ENCODE data around the gene HSF2BP. TPM values are rescaled to one million over a fixed set of nuclear protein-coding genes. Genes with fewer than 3 reads are reported as not detected.

HSF2BP gene
- total RNA-seq, 1 experiment from 2014 or later = 1.5 TPM

DNA sequence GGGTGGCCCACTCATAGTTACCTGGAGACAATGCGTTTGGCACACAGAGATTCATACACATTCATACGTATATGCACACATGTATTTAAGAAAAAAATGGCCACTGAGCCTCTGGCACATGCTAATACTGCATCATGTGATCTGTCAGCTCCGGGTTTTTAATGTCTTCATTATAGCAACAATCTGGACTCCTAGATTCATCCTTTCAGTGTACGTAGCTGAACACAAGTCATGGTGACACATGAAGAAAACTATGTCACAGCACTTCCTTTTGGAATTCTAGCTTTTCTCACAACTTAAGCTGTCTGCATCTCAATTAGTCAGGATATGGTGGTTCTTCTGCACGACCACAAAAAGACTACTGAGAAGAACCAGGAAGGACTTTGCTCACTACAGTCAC lies 24.7 kb downstream of the HSF2BP start:
- Histone ChIP-seq H3K27me3 (ENCODE audit: insufficient read depth, low read length) (no peaks in the 10 kb centered on the region), H3K4me2 (ENCODE audit: insufficient read depth, insufficient read length, low read length) (no peak overlapping the region), H2BK20ac (ENCODE audit: low read depth, low read length, poor library complexity, severe bottlenecking) (no peak overlapping the region), H4K91ac (ENCODE audit: insufficient read length, low read depth, low read length) (no peak overlapping the region), H3K4ac (ENCODE audit: low read depth, low read length) (no peak overlapping the region), H3K27ac (ENCODE audit: insufficient read length, low read depth, low read length) (no peak overlapping the region), H3K79me2 (ENCODE audit: insufficient read depth, low read length) (no peaks in the 10 kb centered on the region), H2BK15ac (ENCODE audit: low read depth, low read length) (no peak overlapping the region), H3K14ac (ENCODE audit: insufficient read depth, low read length) (no peak overlapping the region), H3K23ac (ENCODE audit: insufficient read length, low read depth, low read length) (no peak overlapping the region), H2BK5ac (ENCODE audit: insufficient read length, low read length) (no peak overlapping the region), H3T11ph (ENCODE audit: low read length) (no peak overlapping the region), H4K20me1 (ENCODE audit: control insufficient read depth, insufficient read depth, insufficient read length) (no peaks in the 10 kb centered on the region), H2AFZ (ENCODE audit: low read length) (no peak overlapping the region), H3K23me2 (ENCODE audit: insufficient read length, low read depth, low read length, poor library complexity, severe bottlenecking) (no peaks in the 10 kb centered on the region), H2AK5ac (ENCODE audit: insufficient read length, low read length) (no peak overlapping the region), H2BK12ac (ENCODE audit: insufficient read length, low read depth, low read length) (no peak overlapping the region), H3K4me1 (ENCODE audit: insufficient read depth, low read length) (no peaks in the 10 kb centered on the region), H3K56ac (ENCODE audit: insufficient read length, low read depth, low read length) (no peak overlapping the region), H3K9ac (ENCODE audit: extremely low read depth, insufficient read length, low read length) (no peak overlapping the region), H3K79me1 (ENCODE audit: insufficient read depth, low read depth, low read length, poor library complexity, severe bottlenecking) (no peaks in the 10 kb centered on the region), H2BK120ac (ENCODE audit: low read depth, low read length, poor library complexity, severe bottlenecking) (no peak overlapping the region), H4K5ac (ENCODE audit: insufficient read length, low read depth, low read length) (no peak overlapping the region), H3K9me3 (ENCODE audit: control insufficient read depth, low read depth, low read length) (no peaks in the 10 kb centered on the region), H4K8ac (replicated peaks; ENCODE audit: insufficient read length, low read depth, low read length) (no peak overlapping the region), H3K18ac (ENCODE audit: insufficient read length, low read depth, low read length) (no peak overlapping the region)
- Mint-ChIP-seq H3K4me3 (no peak overlapping the region), H3K9me3 (peaks cover 0 to 1% of the 10 kb centered on the region in 2 experiments; a peak in 1 of 5 replicates), H3K27me3 (ENCODE audit: low read depth) (peaks cover 2% of the 10 kb centered on the region; the same call in 1 of the 2 replicates), H3K27ac (no peak overlapping the region), H3K36me3 (ENCODE audit: insufficient read depth in 1 of 3, low read depth in 3 of 3) (peaks cover under 1 to 2% (median 1%) of the 10 kb centered on the region in 3 experiments; a peak in 4 of 7 replicates), H3K4me1 (no peaks in the 10 kb centered on the region)
- no peak for DNase-seq
- no CpG with 5 or more reads among the region's 5 CpGs for WGBS (ENCODE audit: extremely low coverage, insufficient read length, low lambda C conversion rate)
- TF ChIP-seq, protein P1, sequence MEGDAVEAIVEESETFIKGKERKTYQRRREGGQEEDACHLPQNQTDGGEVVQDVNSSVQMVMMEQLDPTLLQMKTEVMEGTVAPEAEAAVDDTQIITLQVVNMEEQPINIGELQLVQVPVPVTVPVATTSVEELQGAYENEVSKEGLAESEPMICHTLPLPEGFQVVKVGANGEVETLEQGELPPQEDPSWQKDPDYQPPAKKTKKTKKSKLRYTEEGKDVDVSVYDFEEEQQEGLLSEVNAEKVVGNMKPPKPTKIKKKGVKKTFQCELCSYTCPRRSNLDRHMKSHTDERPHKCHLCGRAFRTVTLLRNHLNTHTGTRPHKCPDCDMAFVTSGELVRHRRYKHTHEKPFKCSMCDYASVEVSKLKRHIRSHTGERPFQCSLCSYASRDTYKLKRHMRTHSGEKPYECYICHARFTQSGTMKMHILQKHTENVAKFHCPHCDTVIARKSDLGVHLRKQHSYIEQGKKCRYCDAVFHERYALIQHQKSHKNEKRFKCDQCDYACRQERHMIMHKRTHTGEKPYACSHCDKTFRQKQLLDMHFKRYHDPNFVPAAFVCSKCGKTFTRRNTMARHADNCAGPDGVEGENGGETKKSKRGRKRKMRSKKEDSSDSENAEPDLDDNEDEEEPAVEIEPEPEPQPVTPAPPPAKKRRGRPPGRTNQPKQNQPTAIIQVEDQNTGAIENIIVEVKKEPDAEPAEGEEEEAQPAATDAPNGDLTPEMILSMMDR (conservative IDR thresholded peaks at IDR 0.05) = no peak
